Posterior cingulate gyrus (tissue), 11 donors: Measurements from ENCODE around the gene GPRIN1.
"Not testable (repeated sequence)": the region's sequence is repeated elsewhere in the genome, so short reads cannot be mapped to it uniquely, and the experiment has no call there.

Experiments used
- DNase-seq, 10 donors: peaks; one replicate each; pipeline versions ENCODE4 v3.0.0 to v3.0.0-alpha.2; 2020 to 2021; ENCODE audit warnings: mixed read lengths in 3 of 10
- intact Hi-C: fragments of 100-400 bp; cut with DNase I; formaldehyde crosslinking; loops from one replicate; pipeline ENCODE4 v1.15.1; 2023

GPRIN1 gene

GRCh38 chr5:176579323-176579722 is 30.6 kb downstream of the GPRIN1 start:
- no peak for DNase-seq
- intact Hi-C loops: no loop called here

DNA sequence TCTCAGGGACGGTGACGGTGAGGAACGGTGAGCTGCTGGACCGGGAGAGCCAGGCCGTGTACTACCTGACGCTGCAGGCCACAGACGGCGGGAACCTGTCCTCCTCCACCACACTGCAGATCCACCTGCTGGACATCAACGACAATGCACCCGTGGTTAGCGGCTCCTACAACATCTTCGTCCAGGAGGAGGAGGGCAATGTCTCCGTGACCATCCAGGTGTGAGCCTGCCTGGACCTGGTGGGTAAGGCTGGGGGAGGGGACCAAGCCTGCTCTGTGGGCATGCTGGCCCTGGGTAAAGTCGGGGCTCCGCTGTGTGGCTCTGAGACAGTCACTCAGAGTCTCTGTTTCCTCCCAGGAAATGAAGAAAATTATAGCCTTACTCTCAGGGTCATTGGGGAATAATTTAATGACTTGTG is 31.6 kb downstream of the GPRIN1 start:
- no peak for DNase-seq
- intact Hi-C loops: no loop called here

GRCh38 chr5:176577312-176578176 is 32.4 kb downstream of the GPRIN1 start:
- intact Hi-C loops: no loop called here
- DNase-seq: no peak

GRCh38 chr5:176575488-176576422 is 34.2 kb downstream of the GPRIN1 start:
- intact Hi-C loops: no loop called here
- DNase-seq: no peak

- no peak for DNase-seq
- intact Hi-C loops: no loop called here
Observed at GRCh38 chr5:176575066-176575465, 34.9 kb downstream of the GPRIN1 start.

DNA sequence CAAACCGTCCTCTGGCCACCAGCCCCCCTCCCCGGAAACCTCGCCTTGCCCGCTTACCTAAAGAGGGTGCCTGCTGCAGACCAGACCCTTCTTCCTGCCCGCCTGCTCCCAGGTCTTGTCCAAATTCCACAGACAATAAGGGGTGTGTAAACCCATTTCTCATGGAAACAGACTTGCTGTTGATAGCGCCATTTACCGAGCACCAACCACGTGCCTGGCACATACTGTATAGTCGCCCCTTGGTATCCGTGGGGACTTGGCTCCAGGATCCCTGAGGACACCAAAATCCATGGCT is 35.7 kb downstream of the GPRIN1 start:
- intact Hi-C loops: no loop called here
- no peak for DNase-seq

- intact Hi-C loops: no loop called here
- peak; percentile 67 to 96 (median 84) for DNase-seq
Observed at GRCh38 chr5:176573564-176574296, 36.2 kb downstream of the GPRIN1 start.

GRCh38 chr5:176570044-176570443 is 39.9 kb downstream of the GPRIN1 start:
- intact Hi-C loops: no loop called here
- no peak for DNase-seq

DNA sequence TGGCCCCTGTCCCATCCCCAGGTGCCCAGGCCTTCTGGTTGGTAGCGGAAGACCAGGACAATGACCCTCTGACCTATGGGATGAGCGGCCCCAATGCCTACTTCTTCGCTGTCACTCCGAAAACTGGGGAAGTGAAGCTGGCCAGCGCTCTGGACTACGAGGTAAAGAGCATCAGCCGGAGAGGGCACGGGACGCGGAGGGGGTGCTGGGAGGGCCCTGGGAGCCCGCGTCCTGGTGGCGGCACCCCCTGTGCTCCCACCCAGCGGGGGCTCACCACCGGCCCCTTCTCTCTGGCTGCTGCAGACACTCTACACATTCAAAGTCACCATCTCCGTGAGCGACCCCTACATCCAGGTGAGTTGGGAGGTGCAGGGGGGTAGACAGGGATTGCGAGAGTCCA is 41.3 kb downstream of the GPRIN1 start:
- intact Hi-C loops: no loop called here
- no peak for DNase-seq

GRCh38 chr5:176565760-176566288 is 44.1 kb downstream of the GPRIN1 start:
- no peak for DNase-seq
- intact Hi-C loops: no loop called here

DNA sequence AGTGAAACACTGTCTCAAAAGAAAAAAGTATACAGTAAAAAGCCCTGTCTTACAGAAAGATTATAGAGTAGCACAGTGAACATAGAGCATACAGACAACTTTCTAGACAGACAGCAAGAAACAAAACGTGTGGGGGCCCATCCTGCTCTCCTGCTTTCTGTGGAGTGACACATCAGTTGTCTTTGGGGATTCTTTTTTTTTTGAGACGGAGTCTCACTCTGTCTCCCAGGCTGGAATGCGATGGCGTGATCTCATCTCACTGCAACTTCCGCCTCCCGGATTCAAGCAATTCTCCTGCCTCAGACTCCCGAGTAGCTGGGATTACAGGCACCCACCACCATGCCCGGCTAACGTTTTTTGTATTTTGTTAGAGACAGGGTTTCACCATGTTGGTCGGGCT is 46.0 kb downstream of the GPRIN1 start:
- intact Hi-C loops: no loop called here
- DNase-seq: no peak

- DNase-seq: no peak
- intact Hi-C loops: no loop called here
Observed at GRCh38 chr5:176562189-176562588, 47.8 kb downstream of the GPRIN1 start.

- intact Hi-C loops: no loop called here
Observed at GRCh38 chr5:176561259-176561658, 48.7 kb downstream of the GPRIN1 start.

DNA sequence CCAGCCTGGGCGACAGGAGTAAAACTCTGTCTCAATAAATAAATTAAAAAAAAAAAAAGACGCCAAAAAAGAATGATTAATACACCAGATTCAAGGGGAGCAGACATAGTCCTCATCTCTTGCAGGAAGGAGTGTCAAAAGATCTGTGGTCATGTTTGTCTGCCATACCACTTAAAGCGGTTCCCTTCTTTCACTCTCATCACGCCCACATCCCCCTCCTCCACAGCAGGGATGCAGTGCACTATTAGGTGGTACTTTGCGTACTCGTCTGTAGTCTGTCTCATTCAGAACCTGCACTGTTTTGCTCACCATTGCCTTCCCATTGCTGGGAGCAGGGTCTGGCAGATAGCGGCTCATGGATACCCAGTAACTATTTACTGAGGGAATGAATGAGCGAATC is 49.6 kb downstream of the GPRIN1 start:
- no peak for DNase-seq
- intact Hi-C loops: no loop called here

More at GRCh38 chr5:176561259-176561658, 48.7 kb downstream of the GPRIN1 start:
- no peak for DNase-seq

DNA sequence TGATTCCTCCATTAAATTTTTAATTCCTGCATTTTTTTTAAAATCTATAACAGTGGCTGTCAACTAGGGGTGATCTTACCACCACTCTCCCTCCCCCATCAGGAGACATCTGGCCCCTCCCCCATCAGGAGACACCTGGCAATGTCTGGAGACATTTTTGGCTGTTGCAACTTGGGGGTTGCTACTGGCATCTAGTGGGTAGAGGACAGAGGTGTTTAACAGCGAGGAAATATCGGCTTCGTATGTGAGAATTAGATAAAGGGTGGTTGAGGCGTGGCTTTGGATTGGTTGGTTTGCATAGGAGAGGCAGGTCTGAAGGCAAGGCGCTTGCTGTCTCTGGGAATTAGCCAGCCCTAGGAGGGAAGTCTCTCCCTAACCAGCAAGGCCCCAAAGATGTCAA is 50.3 kb downstream of the GPRIN1 start:
- intact Hi-C loops: no loop called here
- no peak for DNase-seq

DNA sequence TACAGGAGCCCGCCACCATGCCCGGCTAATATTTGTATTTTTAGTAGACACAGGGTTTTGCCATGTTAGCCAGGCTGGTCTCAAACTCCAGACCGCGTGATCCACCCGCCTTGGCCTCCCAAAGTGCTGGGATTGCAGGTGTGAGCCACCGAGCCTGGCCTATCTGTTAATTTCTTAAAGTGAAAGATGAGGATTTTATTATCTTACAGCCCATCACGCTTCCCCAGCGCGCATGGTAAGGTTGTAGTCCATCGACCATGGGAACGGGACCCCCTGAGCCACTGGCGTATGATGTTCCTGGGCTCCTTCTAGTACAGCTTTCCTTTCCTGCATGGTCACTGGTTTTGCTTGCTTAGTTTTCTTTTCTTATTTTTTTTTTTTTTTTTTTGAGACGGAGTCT is 52.1 kb downstream of the GPRIN1 start:
- intact Hi-C loops: no loop called here
- DNase-seq: peak in 1 of 10 donors; percentile 63

GRCh38 chr5:176553260-176554085 is 56.5 kb downstream of the GPRIN1 start:
- DNase-seq: no peak

DNA sequence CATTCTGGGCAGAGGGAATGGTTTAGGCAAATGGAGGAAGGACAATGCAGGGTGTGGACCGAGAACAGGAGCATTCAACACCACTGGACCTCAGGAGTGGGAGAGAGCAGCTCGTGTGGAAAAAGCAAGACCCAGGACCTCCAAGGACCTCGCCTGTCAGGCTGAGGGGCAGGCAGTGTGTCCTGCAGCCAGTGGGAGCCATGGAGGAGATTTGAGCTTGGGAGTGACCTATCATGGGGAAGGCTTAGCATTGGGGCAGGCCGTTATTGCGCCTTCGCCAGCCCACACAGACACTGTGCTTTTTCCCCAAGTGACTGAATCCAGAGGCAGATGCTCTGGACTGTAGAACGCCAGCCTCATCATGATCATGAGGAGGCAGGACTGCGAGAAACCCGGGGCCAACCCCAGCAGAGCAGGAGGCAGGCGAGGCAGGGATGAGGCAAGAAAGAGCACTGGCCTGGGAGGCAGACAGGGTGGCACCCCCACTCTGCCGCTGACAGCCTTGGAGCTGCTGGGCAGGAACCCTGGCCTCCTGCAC is 57.6 kb downstream of the GPRIN1 start:
- intact Hi-C loops: no loop called here
- no peak for DNase-seq

More at GRCh38 chr5:176553260-176554085, 56.5 kb downstream of the GPRIN1 start:
- intact Hi-C loops: no loop called here

DNA sequence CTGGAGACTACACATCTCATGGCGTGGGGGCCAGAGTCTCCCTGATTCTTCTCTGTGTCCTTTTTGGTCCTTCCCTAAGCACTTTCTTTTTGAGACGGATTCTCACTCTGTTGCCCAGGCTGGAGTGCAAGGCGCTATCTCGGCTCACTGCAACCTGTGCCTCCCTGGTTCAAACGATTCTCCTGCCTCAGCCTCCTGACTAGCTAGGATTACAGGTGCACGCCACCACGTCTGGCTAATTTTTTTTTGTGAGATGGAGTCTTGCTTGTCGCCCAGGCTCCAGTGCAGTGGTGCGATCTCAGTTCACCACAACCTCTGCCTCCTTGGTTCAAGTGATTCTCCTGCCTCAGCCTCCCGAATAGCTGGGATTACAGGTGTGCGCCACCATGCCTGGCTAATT is 59.0 kb downstream of the GPRIN1 start:
- intact Hi-C loops: not testable (repeated sequence)
- peak in 1 of 10 donors; percentile 59 for DNase-seq
